ENCODE measurements around the gene NEK1. TPM values are rescaled to one million over a fixed set of nuclear protein-coding genes. Genes with fewer than 3 reads are reported as not detected.

NEK1 gene
- total and polyA plus RNA-seq, 2 of the 8 experiments (the other 6 are each of a cell fraction or from before 2014, with no cell fraction given) = 3.9 to 11.7 TPM

- no peak overlapping the region for H4K8ac ChIP-seq (ENCODE audit: extremely low read depth, insufficient read depth, low read length)
- 42% methylated on average over 7 of the region's 7 CpGs; no CpG with 5 or more reads in 1 of the 2 experiments for WGBS, 2 experiments (ENCODE audit: extremely low coverage in 1 of 2, insufficient coverage in 1 of 2, insufficient read length in 1 of 2, insufficient replicate concordance in 2 of 2, low coverage in 1 of 2, low lambda C conversion rate in 2 of 2, missing lambda C conversion rate in 1 of 2)
- H3K27me3 ChIP-seq (replicated peaks in 1 of 4; ENCODE audit: control insufficient read depth in 3 of 4, extremely low read depth in 1 of 4, insufficient read depth in 3 of 4, low read length in 3 of 4) = no peaks in the 10 kb centered on the region
- no peak overlapping the region for H4K5ac ChIP-seq (ENCODE audit: insufficient read length, low read depth, low read length)
- no peak overlapping the region for H3K9ac ChIP-seq (replicated peaks in 1 of 4; ENCODE audit: extremely low read depth in 1 of 4, low read depth in 3 of 4, low read length in 3 of 4)
- FAIRE-seq = peak; percentile 73
- no peaks in the 10 kb centered on the region for H3K36me3 ChIP-seq (ENCODE audit: control insufficient read depth in 2 of 4, insufficient read depth in 4 of 4, low read length in 3 of 4)
- no peak overlapping the region for H2BK5ac ChIP-seq (ENCODE audit: low read depth, low read length)
- H3K9me3 ChIP-seq (ENCODE audit: insufficient read depth in 2 of 2, low read depth in 1 of 2, low read length in 1 of 2) = no peaks in the 10 kb centered on the region; a peak in 1 of 4 replicates
- H3K4ac ChIP-seq (replicated peaks; ENCODE audit: insufficient read length, low read depth, low read length) = no peak overlapping the region
- H3K27ac ChIP-seq (ENCODE audit: low read depth, low read length) = no peak overlapping the region
- H2BK120ac ChIP-seq (replicated peaks; ENCODE audit: low read depth, low read length) = no peak overlapping the region
- no peak overlapping the region for H3K14ac ChIP-seq (ENCODE audit: insufficient read length)
- ChIA-PET POLR2A (ENCODE audit: partially characterized antibody) (interaction anchor here (0.8 kb wide), 1 partner anchor 333 kb away, joined by 3 read pairs; no protein-coding TSS in a partner anchor), CTCF (ENCODE audit: partially characterized antibody) (interaction anchor here (0.6 to 1.7 kb wide), 23 partner anchors 9 to 563 kb away, joined by 3 to 16 read pairs (median 3); partner anchors contain the start of gene CBR4)
- no peak overlapping the region for H3K4me2 ChIP-seq (ENCODE audit: insufficient read depth in 1 of 2, low read depth in 2 of 2, low read length in 2 of 2)
- no peaks in the 10 kb centered on the region for H4K20me1 ChIP-seq (replicated peaks in 1 of 2; ENCODE audit: control insufficient read depth in 1 of 2, insufficient read depth in 2 of 2, low read length in 2 of 2)
- no peak overlapping the region for H3K4me3 ChIP-seq (ENCODE audit: extremely low read depth in 1 of 4, insufficient read depth in 2 of 4, low read depth in 3 of 4, low read length in 4 of 4)
- H2BK12ac ChIP-seq (ENCODE audit: low read depth, low read length) = no peak overlapping the region
- H3K4me1 ChIP-seq (replicated peaks in 1 of 4; ENCODE audit: control insufficient read depth in 3 of 4, insufficient read depth in 4 of 4, low read length in 3 of 4) = peaks cover 0 to 3% (median 2%) of the 10 kb centered on the region in 4 experiments; a peak in 3 of 7 replicates
- H2AFZ ChIP-seq (ENCODE audit: low read length) = no peak overlapping the region
- H4K91ac ChIP-seq (replicated peaks; ENCODE audit: insufficient read length, low read length) = no peak overlapping the region
- H3K23me2 ChIP-seq (ENCODE audit: low read depth, low read length) = no peaks in the 10 kb centered on the region
- H3K23ac ChIP-seq (ENCODE audit: insufficient read length) = no peak overlapping the region
- DNase-seq (ENCODE audit: low read depth in 1 of 2, low spot score in 2 of 2) = peak in 1 of 2 experiments; percentile 48
- no peak overlapping the region for H3K56ac ChIP-seq (replicated peaks; ENCODE audit: insufficient read length, low read depth, low read length)
- no peak overlapping the region for H2BK15ac ChIP-seq (ENCODE audit: low read length)
- H2AK5ac ChIP-seq (ENCODE audit: low read depth, low read length) = no peak overlapping the region
- H3K18ac ChIP-seq (ENCODE audit: extremely low read depth, low read length) = no peak overlapping the region
- no peaks in the 10 kb centered on the region for H3K79me1 ChIP-seq (ENCODE audit: low read depth, low read length)
- no peaks in the 10 kb centered on the region for H3K79me2 ChIP-seq (ENCODE audit: control insufficient read depth in 1 of 2, insufficient read depth in 2 of 2, low read length in 2 of 2)
- H2BK20ac ChIP-seq (ENCODE audit: low read length) = no peak overlapping the region
- TF ChIP-seq TCF12 (IDR thresholded peaks at IDR 0.05; ENCODE audit: low read depth, low read length) (no peak), JUND (IDR thresholded peaks at IDR 0.05; ENCODE audit: low read length) (no peak), ZNF274 (IDR thresholded peaks at IDR 0.05; ENCODE audit: borderline replicate concordance, extremely low read depth, low read length) (no peak), RNF2 (IDR thresholded peaks at IDR 0.05; ENCODE audit: borderline replicate concordance, low read depth, low read length, missing control alignments, poor library complexity, severe bottlenecking) (no peak)
Observed at GRCh38 chr4:169485791-169486742, 126.3 kb downstream of the NEK1 start.
